ENCODE results near the gene NR2F2.

NR2F2 gene

DNA sequence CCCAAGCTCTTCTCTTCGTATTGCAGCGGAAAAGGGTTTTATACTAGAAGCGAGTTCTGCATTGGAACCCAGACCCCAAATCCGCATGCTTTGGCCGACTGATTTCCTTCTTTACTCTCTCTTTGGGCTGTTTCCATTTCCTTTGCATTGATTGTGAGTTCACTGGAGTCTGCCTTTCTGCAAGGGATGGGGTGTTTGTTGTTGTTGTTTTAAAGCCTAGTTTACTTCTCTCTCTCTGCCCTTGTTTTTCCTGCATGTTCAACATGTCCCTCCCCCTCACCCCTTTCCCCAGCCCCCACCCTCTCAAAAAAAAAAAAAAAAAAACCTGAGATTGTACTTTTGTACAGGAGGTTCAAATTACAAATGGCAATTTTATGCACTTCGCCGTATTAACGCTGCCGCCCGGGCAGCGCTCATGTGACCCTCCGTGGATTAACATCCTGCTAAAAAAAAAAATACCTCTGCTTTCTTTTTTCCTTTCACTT, 2.2 kb downstream of the NR2F2 start:
- DNase-seq = no peak

DNA sequence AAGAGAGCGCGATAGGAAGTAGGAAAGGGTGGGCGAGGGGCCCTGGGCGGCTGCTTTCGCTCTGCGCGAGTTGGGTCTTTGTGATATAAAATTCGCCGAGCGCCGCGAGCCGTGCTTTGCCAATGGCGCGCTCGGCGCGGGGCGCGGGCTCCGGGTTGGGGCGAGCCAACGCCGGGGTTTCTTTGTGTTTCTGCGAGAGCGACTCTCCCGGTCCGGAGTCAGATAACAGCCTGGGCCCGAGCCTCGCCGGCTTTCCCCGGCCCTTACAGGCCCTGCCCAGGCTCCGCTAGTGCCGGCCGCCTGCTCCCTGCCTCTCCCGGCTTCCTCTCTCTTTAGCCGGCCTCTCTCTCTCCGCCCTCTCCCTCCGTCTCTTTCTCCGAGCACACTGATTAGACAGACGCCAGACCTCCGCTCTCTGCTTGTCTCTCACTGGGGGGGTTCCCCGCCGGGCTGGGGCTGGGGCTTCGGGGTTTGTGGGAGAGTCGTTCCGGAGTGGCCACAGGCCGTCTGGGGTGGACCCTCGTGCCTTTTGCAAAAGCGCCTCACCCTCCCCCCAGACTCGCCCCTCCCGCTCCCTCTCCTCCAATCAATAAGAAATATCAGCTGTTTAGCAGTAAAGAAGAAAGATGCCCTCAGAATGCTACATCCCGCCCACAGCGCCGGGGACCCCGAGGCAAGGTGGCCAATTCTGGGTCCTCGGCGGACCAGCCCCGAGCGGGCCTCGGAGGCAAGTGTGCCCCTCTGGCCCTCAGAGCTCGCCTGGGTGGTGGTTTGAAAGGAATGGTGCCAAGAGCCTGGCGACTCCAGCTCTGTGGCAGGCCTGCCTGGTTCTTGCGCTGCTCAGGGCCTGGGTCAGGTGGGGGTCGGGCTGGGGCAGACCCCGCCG, 2.9 kb downstream of the NR2F2 start:
- no peak for DNase-seq

DNA sequence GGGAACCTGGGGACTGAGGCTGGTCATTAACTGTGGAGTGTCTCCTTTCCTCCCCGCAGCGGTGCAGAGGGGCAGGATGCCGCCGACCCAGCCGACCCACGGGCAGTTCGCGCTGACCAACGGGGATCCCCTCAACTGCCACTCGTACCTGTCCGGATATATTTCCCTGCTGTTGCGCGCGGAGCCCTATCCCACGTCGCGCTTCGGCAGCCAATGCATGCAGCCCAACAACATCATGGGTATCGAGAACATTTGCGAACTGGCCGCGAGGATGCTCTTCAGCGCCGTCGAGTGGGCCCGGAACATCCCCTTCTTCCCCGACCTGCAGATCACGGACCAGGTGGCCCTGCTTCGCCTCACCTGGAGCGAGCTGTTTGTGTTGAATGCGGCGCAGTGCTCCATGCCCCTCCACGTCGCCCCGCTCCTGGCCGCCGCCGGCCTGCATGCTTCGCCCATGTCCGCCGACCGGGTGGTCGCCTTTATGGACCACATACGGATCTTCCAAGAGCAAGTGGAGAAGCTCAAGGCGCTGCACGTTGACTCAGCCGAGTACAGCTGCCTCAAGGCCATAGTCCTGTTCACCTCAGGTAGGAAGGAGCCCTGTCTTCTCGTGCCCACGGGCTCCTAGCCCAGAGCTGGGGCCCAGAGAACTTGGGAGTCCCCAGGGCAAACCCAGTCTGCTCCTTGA, 3.7 kb downstream of the NR2F2 start:
- no peak for DNase-seq

DNA sequence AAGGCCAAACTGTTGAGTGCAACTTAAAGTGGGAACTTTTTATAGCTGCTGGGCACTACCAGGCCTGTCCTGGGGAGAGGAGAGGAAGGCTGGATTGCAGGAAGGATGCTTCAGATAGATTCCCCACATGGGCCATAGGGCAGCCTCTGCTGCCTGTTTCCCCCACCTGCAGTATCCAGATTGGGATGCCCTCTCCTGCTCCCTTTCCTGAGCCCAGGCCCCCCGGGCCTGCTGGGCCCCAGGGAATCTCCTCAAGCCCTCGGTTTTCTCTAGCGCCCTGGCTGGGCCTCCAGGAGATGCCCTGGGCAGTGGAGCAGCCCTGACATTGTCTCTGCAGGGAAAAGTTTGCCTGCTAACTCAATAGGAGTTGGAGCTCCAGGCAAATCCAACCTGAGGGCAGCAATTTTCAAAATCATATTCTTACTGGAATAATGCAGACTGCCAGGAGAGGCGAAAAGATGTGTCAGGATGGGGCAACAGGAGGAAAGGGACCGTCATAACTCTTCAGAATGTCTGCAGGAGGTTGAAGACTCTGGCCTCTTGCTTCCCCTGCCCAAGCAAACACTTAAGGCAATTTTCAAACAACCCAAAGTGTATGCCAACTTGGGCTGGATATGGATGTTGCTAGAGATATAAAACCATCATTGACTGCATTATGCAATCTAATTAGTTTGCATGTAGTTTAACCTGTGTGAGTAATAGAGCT, 4.4 kb downstream of the NR2F2 start:
- DNase-seq = no peak

DNA sequence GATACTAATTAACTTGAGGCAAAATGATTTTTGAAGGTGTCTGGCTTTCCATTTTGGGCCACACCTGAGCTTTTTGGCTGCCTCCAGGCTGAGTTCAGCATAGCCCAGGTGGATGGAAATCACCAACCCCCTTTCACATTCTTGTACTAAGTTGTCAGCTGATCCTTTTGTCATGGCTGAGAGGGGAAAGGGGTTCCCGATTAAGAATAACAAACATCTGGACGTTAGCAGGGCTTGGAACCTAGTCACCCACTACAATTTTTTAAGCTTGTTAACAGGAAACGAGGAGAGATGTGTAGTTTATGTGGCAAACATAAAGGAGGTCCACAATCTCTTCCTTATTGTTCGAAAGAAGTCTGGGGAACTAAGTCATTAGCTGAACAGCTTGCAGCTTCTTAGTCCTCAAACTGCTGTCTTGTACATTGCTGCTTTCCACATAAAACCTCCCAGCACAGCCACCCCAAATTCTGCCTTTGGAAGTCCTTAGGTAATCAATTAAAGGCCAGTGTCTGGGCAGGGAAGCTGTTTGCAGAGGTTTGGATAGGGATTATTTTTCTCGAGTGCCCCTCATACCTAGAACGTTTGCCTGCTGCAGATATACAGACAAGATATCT, 5.0 kb downstream of the NR2F2 start:
- DNase-seq = no peak

DNA sequence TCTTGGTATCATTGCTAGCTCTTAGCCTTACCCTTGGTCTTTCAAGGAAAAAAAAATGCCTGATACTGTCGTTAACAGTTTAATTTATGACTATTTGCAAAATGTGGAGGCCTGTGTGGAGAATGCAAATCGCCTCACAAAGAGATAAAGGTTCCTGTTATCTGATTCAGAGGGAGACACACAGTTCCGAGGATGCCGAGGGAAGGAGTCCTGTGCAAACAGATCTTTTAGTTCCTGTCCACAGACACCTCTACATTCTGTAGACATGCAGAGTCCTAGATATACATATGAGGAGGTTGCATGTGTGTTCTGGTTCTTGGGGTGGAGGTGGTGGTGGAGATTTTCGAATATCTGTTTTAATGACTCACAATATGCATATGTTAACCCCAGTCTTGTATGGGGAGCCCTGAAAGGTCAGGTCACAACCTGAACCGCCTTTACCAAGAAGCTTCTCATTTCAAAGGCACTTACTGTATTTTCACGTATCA, 5.7 kb downstream of the NR2F2 start:
- DNase-seq = no peak

DNA sequence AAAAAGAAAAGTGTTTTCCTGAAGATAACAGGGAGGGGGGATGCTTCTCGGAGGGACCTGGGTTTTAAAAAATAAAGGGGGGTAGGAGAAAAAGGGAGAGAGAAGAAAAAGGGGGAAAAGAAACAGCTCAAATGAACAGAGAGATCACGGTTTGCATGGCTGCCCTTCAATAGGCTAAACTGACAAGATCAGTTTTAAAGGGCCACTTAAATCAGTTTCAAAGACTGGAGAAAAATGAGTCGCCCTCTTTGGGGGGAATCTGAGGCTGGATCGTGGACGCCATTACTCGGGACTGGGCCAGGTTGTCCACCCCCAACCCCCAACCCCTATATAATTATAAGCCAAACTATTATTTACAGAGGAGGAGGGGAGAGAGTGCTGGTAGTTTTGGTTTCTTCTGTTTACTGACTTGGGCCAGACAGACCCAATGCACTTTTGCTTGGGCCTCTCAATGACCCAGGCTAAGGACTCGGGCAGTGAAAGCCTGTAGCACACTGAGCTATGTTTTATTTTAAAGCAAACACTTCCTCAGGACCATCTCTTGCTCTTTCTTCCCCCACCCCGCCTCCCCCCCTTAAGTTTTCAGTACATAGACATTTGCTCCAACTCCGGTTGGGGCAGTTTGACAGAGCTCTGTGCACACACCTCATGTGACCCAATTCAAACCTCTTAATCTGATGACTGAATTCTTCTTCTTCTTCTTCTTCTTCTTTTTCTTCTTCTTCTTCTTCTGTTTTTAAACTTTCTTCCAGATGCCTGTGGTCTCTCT, 6.3 kb downstream of the NR2F2 start:
- DNase-seq = no peak

DNA sequence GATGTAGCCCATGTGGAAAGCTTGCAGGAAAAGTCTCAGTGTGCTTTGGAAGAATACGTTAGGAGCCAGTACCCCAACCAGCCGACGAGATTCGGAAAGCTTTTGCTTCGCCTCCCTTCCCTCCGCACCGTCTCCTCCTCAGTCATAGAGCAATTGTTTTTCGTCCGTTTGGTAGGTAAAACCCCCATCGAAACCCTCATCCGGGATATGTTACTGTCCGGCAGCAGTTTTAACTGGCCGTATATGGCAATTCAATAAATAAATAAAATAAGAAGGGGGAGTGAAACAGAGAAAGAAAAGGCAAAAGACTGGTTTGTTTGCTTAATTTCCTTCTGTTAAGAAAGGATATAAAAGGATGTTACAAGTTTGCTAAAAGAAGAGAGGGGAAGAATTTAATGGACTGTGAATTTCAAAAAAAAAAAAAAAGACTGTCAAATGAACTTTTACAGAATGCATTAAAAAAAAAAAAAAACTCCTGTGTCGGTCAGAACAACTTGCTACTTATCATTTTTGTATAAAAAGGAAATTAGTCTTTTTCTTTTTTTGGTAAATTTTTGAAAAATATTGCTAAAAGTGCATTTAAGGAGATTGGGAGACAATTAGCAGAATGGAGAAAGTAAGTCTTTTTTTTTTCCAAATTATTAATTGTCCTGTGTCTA, 7.0 kb downstream of the NR2F2 start:
- DNase-seq = no peak

DNA sequence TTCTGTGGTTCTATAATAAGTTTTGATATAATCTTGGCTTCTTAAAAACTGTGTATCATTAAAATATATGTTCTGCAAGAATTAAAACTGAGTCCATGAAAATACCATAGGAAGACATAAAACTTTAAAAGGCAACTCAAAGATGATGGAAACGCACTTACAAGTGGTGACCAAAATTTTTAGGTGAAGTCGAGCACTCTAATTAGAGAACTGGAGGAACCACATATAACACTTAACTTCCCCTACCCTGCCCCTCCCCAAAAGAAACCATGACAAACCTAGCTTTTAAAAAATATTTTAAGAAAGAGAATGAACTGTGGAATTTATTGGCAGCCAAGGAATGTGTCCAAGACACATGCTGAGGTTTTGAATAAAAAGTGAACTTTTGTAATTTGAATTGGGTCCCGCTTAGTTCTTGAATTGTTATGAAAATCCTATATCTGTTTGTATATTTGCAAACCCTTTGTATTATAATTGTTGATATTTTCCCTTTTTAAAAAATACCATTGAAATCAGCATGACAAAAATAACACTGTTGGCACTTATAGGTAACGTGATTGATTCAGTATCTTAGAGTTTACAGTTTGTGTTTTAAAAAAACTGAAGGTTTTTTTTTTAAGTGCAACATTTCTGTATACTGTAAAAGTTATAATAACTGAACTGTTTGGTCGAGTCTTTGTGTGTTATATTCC, 7.7 kb downstream of the NR2F2 start:
- no peak for DNase-seq

DNA sequence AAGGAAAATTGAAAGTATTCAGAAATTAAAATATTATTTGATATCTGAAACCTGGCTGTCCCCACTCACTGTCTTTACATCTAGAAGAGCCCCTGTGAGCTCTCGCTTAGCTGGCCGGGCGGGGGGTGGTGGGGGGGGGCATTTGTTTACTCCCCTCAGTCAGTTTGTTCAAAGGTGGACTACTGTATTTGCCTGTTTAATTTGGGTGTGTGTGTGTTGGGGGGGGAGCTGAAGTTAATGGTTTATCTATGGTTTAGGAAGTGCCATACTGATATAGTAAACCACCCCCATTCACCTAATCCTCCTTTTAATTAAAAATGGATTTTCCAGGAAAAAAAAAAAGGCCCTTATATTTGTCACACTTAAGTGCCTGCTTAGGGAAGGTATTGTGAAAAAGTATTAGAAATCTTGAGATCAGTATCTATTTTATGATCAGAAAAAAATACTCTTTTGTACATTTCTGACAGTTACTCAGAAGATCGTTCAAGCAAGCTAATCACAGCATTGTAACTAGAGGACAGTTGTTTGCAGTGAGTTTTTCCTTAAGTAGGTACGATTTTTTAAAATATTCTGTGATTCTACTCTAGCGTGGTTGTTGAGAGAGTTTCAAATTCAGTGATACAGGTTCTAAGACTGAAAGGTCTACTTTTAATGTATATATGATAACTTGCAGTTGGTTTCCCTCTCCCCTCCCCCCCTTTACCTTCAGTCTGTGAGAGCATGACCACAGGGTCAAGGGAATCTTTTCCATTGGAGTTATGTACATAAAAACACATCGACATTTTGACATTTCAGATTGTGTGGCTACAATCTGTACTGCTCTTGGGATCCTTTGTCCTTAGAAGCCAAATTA, 8.5 kb downstream of the NR2F2 start:
- DNase-seq = no peak

DNA sequence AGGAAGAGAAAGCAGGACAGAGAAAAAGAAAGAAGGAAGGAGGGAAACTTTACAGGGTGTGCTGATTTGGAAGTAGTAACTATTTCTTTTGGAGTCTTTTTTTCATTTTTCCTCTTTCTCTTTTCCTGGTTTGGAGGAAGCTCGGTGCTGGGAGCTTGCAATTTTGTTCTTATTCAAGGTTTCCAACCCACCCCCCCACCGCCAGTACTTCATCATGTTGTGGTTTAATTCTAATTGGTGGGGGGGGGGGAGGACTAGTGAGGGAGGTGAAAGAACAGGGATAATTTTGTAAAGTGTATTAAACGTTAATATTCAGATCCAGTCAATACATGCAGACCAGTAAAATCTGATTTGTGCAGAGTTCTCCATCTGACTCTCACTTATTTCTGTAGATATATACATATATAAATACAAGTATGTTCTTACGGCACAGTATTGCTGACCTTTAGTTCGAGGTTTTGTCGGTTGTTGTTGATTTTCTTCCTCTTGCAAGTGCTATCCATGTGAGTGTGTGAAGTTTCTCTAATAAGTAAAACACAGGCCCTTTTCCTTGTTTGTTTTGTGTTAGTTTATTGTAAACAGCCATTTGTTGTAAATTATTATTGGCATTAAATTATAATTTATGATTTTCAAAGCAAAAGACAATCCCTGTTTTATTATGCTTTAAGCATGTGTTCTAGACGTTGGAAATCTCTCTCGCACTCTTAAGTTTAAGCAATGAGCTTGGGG, 9.3 kb downstream of the NR2F2 start:
- DNase-seq = no peak

DNA sequence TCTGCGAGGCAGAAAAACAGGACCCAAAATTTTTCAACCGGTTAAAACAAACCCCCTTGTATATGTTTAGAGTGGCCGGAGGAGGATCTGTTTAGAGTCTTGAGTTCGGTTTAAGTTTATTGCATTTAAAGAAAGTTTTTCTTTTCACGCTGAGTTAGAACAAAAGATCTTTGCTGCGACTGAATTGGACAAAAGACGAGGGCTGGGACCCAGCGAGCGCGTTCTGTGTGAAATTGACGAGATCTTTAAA, 9.8 kb downstream of the NR2F2 start:
- DNase-seq = no peak

DNA sequence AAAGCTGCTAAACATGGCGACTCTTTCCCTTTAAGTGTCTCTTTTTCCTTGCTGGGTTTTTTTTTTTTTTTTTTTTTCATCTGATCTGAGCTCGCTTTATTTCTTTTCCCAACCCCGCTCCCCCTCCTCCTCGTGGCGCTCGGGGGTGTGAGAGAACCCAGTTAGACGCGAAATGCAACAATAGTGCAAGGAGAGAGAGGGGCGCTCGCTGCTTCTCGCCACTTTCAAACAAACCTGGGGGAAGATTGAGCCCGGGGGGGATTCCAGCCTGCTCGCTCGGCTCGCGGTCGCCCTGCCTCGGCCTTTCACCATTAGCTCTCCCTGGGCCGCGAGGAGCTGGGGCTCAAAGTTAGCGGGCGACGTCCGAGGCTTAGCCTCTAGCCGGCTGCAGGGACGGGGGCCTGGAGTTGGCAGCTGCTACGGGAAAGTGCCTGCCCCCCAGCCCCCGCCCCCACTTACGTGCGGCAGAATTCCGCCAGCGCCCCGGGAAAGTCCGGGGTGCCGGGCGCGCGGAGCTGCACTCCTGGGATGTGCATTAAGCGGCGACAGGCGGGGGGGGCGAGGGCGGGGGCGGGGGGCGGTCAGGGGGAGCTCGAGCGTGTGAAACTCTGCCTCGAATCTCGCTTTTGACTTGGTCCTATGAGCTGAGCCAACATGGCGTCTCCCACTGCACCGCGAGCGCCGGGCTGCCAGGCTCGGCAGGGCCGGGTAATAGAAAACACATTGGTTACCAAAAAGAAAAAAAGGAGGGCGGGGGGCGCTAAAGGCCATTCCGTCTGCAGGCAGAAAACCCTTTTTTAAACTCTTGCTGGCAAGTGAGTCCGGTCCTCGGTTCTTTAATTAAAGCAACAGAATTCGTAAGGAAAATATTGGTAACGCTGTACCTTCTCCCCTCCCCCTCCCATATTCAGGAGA, 10.4 kb downstream of the NR2F2 start:
- no peak for DNase-seq

DNA sequence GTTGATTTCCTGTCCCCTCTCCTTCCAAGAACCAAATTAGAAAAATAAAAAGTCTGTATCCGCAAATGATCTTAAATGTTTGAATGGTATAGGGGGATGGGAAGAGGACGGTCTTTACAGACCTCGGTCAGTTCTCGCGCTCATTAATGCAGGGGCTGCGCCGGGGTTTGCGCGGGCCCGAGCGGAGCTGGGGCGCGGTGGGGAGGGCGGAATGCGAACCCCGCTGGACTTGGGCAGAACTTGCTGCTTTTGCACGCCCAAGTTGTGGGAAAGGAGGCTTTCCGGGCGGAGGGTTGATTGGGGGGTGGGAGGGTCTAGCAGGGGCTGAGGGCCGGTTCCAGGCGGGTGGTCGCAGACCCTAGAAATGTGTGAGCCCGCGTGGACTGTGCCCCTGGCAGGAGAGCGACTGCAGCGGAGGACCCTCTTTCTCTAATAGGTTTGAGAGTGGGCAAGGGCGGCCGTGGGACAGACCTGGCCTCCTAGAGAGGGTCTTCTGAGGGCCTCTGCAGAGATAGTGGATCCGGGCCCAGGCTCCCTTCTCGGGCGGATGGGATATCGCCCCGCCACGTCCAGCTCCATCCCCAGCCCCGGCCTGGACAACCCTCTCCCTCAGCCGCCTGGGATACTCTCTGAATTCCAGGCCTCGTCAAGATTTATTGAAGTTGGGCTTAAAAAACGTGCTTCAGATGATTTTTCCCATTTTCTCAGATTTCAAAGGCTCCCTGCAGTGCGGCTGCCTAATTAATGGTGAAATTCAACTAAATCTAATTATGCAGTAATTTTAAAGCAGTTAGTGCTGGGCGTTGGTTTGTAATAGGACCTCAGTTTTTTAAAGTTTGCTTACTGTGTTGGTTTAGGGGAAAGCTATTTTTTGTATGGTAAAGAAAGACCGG, 11.3 kb downstream of the NR2F2 start:
- DNase-seq = no peak

DNA sequence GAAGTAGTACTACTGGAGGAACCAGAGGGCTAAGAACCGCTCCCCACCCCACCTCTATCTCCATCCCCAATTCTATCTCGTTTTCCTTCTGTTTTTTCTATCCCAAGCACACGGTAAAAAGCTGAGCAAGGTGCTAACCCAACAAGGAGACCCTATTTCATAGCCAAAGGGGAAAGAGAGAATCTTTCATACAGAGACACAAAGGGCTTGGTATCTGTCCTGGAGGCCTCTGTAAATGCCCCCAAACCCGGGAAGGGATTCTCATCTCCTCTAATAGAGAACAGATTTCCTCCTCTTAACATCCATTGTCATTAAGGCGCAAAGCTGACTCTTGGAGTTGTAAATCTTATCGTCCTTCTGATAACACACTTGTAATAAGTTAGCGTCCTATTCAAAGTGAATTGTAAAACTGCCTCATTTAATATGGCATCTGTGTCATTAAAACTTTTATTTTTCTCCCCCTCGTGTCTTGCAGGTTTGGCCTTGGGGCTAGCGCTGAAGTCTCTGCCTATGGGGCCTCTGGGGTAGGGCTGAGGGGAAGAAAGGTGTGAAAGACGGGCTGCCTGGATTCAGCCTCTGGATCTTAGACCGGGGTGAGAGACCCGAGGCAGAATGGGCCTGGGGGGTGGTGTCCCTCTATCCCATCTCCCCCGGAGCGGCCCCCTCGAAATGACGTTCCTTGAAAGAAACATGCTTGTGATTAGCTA, 12.1 kb downstream of the NR2F2 start:
- DNase-seq = no peak

Measured in CD4-positive, alpha-beta T cell treated with Interleukin-1 beta for 1 hour (primary cell).